HepG2 (cell line): ENCODE measurements around the gene PMFBP1. TPM values are rescaled to one million over a fixed set of nuclear protein-coding genes. Genes with fewer than 3 reads are reported as not detected.
A peak's percentile ranks its signal among the peaks of the same experiment; 100 is the strongest.

ENCODE experiments used
- MTA3 ChIP-seq: sonication (generic); formaldehyde crosslinking; IDR thresholded peaks from 2 replicates; pipeline ENCODE4 v1.4.0; 2020; ENCODE audit warnings: missing genetic modification reagents
- NFATC3 ChIP-seq: sonication (generic); formaldehyde crosslinking; IDR thresholded peaks from 2 replicates; pipeline ENCODE4 v1.5.1; 2020; ENCODE audit warnings: mild to moderate bottlenecking, missing genetic modification reagents
- NFRKB ChIP-seq: fragments of 450-650 bp; IDR thresholded peaks from 2 replicates; pipeline ENCODE4 v1.6.1; 2017
- SIN3A ChIP-seq: IDR thresholded peaks from 2 replicates; pipeline ENCODE4 v1.6.1; 2011; ENCODE audit warnings: low read depth, mild to moderate bottlenecking, control low read depth, low read length, borderline replicate concordance
- SRSF9 ChIP-seq: fragments of 200-400 bp; formaldehyde crosslinking; IDR thresholded peaks from 2 replicates; pipeline ENCODE4 v1.6.1; 2018; ENCODE audit warnings: borderline replicate concordance, mild to moderate bottlenecking, low read depth, low read length; ENCODE audit not compliant: insufficient read depth, poor library complexity, severe bottlenecking
- TMF1 ChIP-seq: sonication (generic); formaldehyde crosslinking; IDR thresholded peaks from 2 replicates; pipeline ENCODE4 v1.8.1; 2022; ENCODE audit warnings: low read depth, missing genetic modification reagents
- ZKSCAN8 ChIP-seq: IDR thresholded peaks from 2 replicates; pipeline ENCODE4 v1.6.1; 2016; ENCODE audit warnings: borderline replicate concordance, missing genetic modification reagents, missing compliant biosample characterization
- ZNF138 ChIP-seq: sonication (generic); formaldehyde crosslinking; IDR thresholded peaks from 2 replicates; pipeline ENCODE4 v1.5.0; 2020; ENCODE audit warnings: mild to moderate bottlenecking, low read depth, missing genetic modification reagents
- ZNF326 ChIP-seq: sonication (generic); formaldehyde crosslinking; IDR thresholded peaks from 2 replicates; pipeline ENCODE4 v1.4.0; 2020; ENCODE audit warnings: missing genetic modification reagents, borderline replicate concordance
- ZNF446 ChIP-seq: sonication (generic); formaldehyde crosslinking; IDR thresholded peaks from 2 replicates; pipeline ENCODE4 v1.5.0; 2020; ENCODE audit warnings: mild to moderate bottlenecking, missing genetic modification reagents
- ZSCAN9 ChIP-seq: IDR thresholded peaks from 2 replicates; pipeline ENCODE4 v1.6.1; 2016; ENCODE audit warnings: borderline replicate concordance
- polyA plus RNA-seq, 8 experiments: library from polyadenylated mRNA; depleted of rRNA in 3 of 8; stranded (reverse) in 7 of 8; unstranded in 1 of 8; fragments of >200 nt; fragmentation: Illumina TruSeq in 4 of 8; extraction: Trizol in 4 of 8; gene quantifications; 2 replicates each; pipeline versions ENCODE4 v1.2.1 to v1.2.3, GENCODE V29; 2011 to 2016; ENCODE audit warnings: low read depth in 4 of 8, missing spikeins in 1 of 8, mixed read lengths in 1 of 8; ENCODE audit not compliant: insufficient read depth in 1 of 8
- total RNA-seq, 5 experiments: library from RNA; depleted of rRNA; stranded (reverse); fragments of >200 nt; fragmentation: Illumina TruSeq; extraction: Trizol; gene quantifications; 2 replicates each; pipeline ENCODE4 v1.2.3, GENCODE V29; 2016; ENCODE audit warnings: low read depth in 1 of 5
- TF ChIP-seq, protein P1 (sequence below): sonication (generic); formaldehyde crosslinking; IDR thresholded peaks from 2 replicates; pipeline ENCODE4 v1.5.1; 2020; ENCODE audit warnings: missing genetic modification reagents, mild to moderate bottlenecking, borderline replicate concordance
- TF ChIP-seq, protein P2 (sequence below): sonication (generic); formaldehyde crosslinking; IDR thresholded peaks from 2 replicates; pipeline ENCODE4 v1.4.0; 2020; ENCODE audit warnings: missing genetic modification reagents; ENCODE audit errors: not compliant biosample characterization
- TF ChIP-seq, protein P3 (sequence below): sonication (generic); formaldehyde crosslinking; IDR thresholded peaks from 2 replicates; pipeline ENCODE4 v1.5.0; 2020; ENCODE audit warnings: missing genetic modification reagents
- TF ChIP-seq, protein P4 (sequence below): sonication (generic); formaldehyde crosslinking; IDR thresholded peaks from 2 replicates; pipeline ENCODE4 v1.4.0; 2020; ENCODE audit warnings: low read depth, mild to moderate bottlenecking, missing genetic modification reagents
- TF ChIP-seq, protein P5 (sequence below): sonication (generic); formaldehyde crosslinking; IDR thresholded peaks from 2 replicates; pipeline ENCODE4 v1.4.0; 2020; ENCODE audit warnings: missing genetic modification reagents, mild to moderate bottlenecking, borderline replicate concordance
- TF ChIP-seq, protein P6 (sequence below): fragments of 450-650 bp; IDR thresholded peaks from 2 replicates; pipeline ENCODE4 v1.6.1; 2017; ENCODE audit warnings: mild to moderate bottlenecking

The PMFBP1 gene
- total and polyA plus RNA-seq, 2 of the 13 experiments (the other 11 are each of a cell fraction or from before 2014, with no cell fraction given), result 1.9 to 3.8 TPM

DNA sequence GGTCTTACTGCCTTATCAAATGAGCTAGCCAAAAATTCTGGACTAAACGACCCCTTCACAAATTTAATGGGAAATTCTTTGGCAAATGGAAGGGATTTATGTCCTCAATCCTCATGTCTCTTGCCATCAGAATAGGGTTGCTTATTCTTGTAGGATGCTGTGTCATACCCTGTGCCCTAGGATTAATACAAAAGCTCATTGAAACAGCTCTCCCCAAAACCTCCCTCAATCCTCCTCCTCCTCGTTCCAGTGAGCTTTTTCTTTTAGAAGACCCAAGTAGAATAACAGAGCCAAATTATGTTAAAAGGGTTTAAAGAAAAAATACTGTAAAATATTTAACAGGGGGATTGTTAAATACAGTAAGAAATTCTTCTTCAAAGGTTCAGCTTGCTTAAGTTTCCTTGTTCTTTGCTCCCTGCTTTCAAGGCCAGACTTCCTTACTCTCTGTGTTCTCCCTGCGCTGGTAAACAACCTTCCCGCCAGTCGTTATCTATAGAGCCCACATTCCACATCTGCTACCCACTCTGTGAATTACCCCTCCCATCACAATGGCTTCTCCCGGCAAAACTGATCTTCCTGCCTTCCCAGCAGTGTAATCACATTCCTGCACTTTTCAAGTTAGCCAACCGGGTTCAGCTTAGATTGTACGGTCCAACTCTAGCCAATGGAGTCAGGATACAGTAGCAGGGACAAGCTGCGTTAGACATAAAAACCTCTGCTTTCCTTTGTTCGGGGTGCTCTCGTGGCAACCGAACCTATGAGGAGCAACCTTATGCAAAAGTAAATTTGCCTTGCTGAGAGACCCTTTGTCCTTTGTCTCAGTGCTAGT, 99.2 kb downstream of the PMFBP1 start (continued):
- TF ChIP-seq, protein P1, sequence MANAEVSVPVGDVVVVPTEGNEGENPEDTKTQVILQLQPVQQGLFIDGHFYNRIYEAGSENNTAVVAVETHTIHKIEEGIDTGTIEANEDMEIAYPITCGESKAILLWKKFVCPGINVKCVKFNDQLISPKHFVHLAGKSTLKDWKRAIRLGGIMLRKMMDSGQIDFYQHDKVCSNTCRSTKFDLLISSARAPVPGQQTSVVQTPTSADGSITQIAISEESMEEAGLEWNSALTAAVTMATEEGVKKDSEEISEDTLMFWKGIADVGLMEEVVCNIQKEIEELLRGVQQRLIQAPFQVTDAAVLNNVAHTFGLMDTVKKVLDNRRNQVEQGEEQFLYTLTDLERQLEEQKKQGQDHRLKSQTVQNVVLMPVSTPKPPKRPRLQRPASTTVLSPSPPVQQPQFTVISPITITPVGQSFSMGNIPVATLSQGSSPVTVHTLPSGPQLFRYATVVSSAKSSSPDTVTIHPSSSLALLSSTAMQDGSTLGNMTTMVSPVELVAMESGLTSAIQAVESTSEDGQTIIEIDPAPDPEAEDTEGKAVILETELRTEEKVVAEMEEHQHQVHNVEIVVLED, result peak; percentile 48; the same call in 1 of the 2 replicates
- TF ChIP-seq SIN3A, result 0 out of 2 replicates have a peak, but pooled peaks have one; percentile 20
- peak; percentile 85; the same call in 1 of the 2 replicates for TF ChIP-seq ZKSCAN8 (CRISPR knock-in tag)
- no peak for TF ChIP-seq ZNF446 (CRISPR knock-in tag)
- TF ChIP-seq ZNF326 (CRISPR knock-in tag), result no peak
- 0 out of 2 replicates have a peak, but pooled peaks have one; percentile 35 for TF ChIP-seq ZSCAN9
- TF ChIP-seq NFRKB, result no peak; the same call in 1 of the 2 replicates
- TF ChIP-seq, protein P2, sequence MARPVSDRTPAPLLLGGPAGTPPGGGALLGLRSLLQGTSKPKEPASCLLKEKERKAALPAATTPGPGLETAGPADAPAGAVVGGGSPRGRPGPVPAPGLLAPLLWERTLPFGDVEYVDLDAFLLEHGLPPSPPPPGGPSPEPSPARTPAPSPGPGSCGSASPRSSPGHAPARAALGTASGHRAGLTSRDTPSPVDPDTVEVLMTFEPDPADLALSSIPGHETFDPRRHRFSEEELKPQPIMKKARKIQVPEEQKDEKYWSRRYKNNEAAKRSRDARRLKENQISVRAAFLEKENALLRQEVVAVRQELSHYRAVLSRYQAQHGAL (CRISPR knock-in tag), result no peak
- TF ChIP-seq, protein P3, sequence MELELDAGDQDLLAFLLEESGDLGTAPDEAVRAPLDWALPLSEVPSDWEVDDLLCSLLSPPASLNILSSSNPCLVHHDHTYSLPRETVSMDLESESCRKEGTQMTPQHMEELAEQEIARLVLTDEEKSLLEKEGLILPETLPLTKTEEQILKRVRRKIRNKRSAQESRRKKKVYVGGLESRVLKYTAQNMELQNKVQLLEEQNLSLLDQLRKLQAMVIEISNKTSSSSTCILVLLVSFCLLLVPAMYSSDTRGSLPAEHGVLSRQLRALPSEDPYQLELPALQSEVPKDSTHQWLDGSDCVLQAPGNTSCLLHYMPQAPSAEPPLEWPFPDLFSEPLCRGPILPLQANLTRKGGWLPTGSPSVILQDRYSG (CRISPR knock-in tag), result no peak
- TF ChIP-seq NFATC3 (CRISPR knock-in tag), result no peak
- no peak for TF ChIP-seq ZNF138 (CRISPR knock-in tag)
- TF ChIP-seq TMF1 (CRISPR knock-in tag), result no peak
- TF ChIP-seq, protein P4, sequence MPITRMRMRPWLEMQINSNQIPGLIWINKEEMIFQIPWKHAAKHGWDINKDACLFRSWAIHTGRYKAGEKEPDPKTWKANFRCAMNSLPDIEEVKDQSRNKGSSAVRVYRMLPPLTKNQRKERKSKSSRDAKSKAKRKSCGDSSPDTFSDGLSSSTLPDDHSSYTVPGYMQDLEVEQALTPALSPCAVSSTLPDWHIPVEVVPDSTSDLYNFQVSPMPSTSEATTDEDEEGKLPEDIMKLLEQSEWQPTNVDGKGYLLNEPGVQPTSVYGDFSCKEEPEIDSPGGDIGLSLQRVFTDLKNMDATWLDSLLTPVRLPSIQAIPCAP (CRISPR knock-in tag), result no peak
- TF ChIP-seq, protein P5, sequence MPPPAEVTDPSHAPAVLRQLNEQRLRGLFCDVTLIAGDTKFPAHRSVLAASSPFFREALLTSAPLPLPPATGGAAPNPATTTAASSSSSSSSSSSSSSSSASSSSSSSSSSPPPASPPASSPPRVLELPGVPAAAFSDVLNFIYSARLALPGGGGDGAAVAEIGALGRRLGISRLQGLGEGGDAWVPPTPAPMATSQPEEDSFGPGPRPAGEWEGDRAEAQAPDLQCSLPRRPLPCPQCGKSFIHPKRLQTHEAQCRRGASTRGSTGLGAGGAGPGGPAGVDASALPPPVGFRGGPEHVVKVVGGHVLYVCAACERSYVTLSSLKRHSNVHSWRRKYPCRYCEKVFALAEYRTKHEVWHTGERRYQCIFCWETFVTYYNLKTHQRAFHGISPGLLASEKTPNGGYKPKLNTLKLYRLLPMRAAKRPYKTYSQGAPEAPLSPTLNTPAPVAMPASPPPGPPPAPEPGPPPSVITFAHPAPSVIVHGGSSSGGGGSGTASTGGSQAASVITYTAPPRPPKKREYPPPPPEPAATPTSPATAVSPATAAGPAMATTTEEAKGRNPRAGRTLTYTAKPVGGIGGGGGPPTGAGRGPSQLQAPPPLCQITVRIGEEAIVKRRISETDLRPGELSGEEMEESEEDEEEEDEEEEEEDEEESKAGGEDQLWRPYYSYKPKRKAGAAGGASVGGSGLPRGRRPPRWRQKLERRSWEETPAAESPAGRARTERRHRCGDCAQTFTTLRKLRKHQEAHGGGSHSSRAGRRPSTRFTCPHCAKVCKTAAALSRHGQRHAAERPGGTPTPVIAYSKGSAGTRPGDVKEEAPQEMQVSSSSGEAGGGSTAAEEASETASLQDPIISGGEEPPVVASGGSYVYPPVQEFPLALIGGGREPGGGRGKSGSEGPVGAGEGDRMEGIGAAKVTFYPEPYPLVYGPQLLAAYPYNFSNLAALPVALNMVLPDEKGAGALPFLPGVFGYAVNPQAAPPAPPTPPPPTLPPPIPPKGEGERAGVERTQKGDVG, result no peak; the same call in 1 of the 2 replicates
- TF ChIP-seq, protein P6, sequence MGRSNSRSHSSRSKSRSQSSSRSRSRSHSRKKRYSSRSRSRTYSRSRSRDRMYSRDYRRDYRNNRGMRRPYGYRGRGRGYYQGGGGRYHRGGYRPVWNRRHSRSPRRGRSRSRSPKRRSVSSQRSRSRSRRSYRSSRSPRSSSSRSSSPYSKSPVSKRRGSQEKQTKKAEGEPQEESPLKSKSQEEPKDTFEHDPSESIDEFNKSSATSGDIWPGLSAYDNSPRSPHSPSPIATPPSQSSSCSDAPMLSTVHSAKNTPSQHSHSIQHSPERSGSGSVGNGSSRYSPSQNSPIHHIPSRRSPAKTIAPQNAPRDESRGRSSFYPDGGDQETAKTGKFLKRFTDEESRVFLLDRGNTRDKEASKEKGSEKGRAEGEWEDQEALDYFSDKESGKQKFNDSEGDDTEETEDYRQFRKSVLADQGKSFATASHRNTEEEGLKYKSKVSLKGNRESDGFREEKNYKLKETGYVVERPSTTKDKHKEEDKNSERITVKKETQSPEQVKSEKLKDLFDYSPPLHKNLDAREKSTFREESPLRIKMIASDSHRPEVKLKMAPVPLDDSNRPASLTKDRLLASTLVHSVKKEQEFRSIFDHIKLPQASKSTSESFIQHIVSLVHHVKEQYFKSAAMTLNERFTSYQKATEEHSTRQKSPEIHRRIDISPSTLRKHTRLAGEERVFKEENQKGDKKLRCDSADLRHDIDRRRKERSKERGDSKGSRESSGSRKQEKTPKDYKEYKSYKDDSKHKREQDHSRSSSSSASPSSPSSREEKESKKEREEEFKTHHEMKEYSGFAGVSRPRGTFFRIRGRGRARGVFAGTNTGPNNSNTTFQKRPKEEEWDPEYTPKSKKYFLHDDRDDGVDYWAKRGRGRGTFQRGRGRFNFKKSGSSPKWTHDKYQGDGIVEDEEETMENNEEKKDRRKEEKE, result no peak
- TF ChIP-seq MTA3, result no peak
- TF ChIP-seq SRSF9, result no peak
